Measurements from ENCODE around the gene SPTSSA.
A peak's percentile ranks its signal among the peaks of the same experiment; 100 is the strongest.

SPTSSA gene

GRCh38 chr14:34450542-34450915 lies 11.5 kb downstream of the SPTSSA start:
- peaks cover 10% of the 10 kb centered on the region for H3K4me1 ChIP-seq (ENCODE audit: insufficient read depth, poor library complexity, severe bottlenecking)
- H3K9me3 ChIP-seq (ENCODE audit: severe bottlenecking) = no peaks in the 10 kb centered on the region
- H3K27ac ChIP-seq (ENCODE audit: poor library complexity, severe bottlenecking) = no peak overlapping the region
- peak; percentile 61 for ATAC-seq (ENCODE audit: low read depth)
- DNase-seq (ENCODE audit: low spot score) = no peak
- H3K27me3 ChIP-seq (ENCODE audit: insufficient read depth, poor library complexity, severe bottlenecking) = no peaks in the 10 kb centered on the region
- H3K36me3 ChIP-seq (ENCODE audit: low read depth) = peaks cover 75% of the 10 kb centered on the region
- H3K4me3 ChIP-seq (ENCODE audit: severe bottlenecking) = no peak overlapping the region
- no peak for TF ChIP-seq CTCF (IDR thresholded peaks at IDR 0.05; ENCODE audit: poor library complexity, severe bottlenecking)

GRCh38 chr14:34449819-34450541 lies 12.1 kb downstream of the SPTSSA start:
- Histone ChIP-seq H3K27ac (ENCODE audit: poor library complexity, severe bottlenecking) (no peak overlapping the region), H3K27me3 (ENCODE audit: insufficient read depth, poor library complexity, severe bottlenecking) (no peaks in the 10 kb centered on the region), H3K36me3 (ENCODE audit: low read depth) (peaks cover 75% of the 10 kb centered on the region), H3K4me1 (ENCODE audit: insufficient read depth, poor library complexity, severe bottlenecking) (peaks cover 10% of the 10 kb centered on the region), H3K9me3 (ENCODE audit: severe bottlenecking) (no peaks in the 10 kb centered on the region), H3K4me3 (ENCODE audit: severe bottlenecking) (no peak overlapping the region)
- no peak for DNase-seq (ENCODE audit: low spot score)
- no peak for ATAC-seq (ENCODE audit: low read depth)
- TF ChIP-seq CTCF (IDR thresholded peaks at IDR 0.05; ENCODE audit: poor library complexity, severe bottlenecking) = no peak

- Histone ChIP-seq H3K9me3 (ENCODE audit: severe bottlenecking) (no peaks in the 10 kb centered on the region), H3K27me3 (ENCODE audit: insufficient read depth, poor library complexity, severe bottlenecking) (no peaks in the 10 kb centered on the region), H3K36me3 (ENCODE audit: low read depth) (peaks cover 32% of the 10 kb centered on the region), H3K27ac (ENCODE audit: poor library complexity, severe bottlenecking) (no peak overlapping the region), H3K4me3 (ENCODE audit: severe bottlenecking) (no peak overlapping the region), H3K4me1 (ENCODE audit: insufficient read depth, poor library complexity, severe bottlenecking) (peaks cover 18% of the 10 kb centered on the region)
- ATAC-seq (ENCODE audit: low read depth) (no peak), DNase-seq (ENCODE audit: low spot score) (no peak)
- TF ChIP-seq CTCF (IDR thresholded peaks at IDR 0.05; ENCODE audit: poor library complexity, severe bottlenecking) = no peak
Observed at GRCh38 chr14:34439090-34439489, 22.9 kb downstream of the SPTSSA start.

GRCh38 chr14:34438438-34438837 lies 23.6 kb downstream of the SPTSSA start:
- TF ChIP-seq CTCF (IDR thresholded peaks at IDR 0.05; ENCODE audit: poor library complexity, severe bottlenecking) = no peak
- H3K27me3 ChIP-seq (ENCODE audit: insufficient read depth, poor library complexity, severe bottlenecking) = no peaks in the 10 kb centered on the region
- no peak overlapping the region for H3K4me3 ChIP-seq (ENCODE audit: severe bottlenecking)
- no peak for ATAC-seq (ENCODE audit: low read depth)
- peaks cover 29% of the 10 kb centered on the region for H3K36me3 ChIP-seq (ENCODE audit: low read depth)
- peaks cover 20% of the 10 kb centered on the region for H3K4me1 ChIP-seq (ENCODE audit: insufficient read depth, poor library complexity, severe bottlenecking)
- H3K9me3 ChIP-seq (ENCODE audit: severe bottlenecking) = no peaks in the 10 kb centered on the region
- no peak overlapping the region for H3K27ac ChIP-seq (ENCODE audit: poor library complexity, severe bottlenecking)
- DNase-seq (ENCODE audit: low spot score) = no peak

- Histone ChIP-seq H3K4me1 (ENCODE audit: insufficient read depth, poor library complexity, severe bottlenecking) (peaks cover 22% of the 10 kb centered on the region), H3K27ac (ENCODE audit: poor library complexity, severe bottlenecking) (no peak overlapping the region), H3K27me3 (ENCODE audit: insufficient read depth, poor library complexity, severe bottlenecking) (no peaks in the 10 kb centered on the region), H3K36me3 (ENCODE audit: low read depth) (peaks cover 29% of the 10 kb centered on the region), H3K9me3 (ENCODE audit: severe bottlenecking) (no peaks in the 10 kb centered on the region), H3K4me3 (ENCODE audit: severe bottlenecking) (no peak overlapping the region)
- no peak for ATAC-seq (ENCODE audit: low read depth)
- DNase-seq (ENCODE audit: low spot score) = no peak
- TF ChIP-seq CTCF (IDR thresholded peaks at IDR 0.05; ENCODE audit: poor library complexity, severe bottlenecking) = no peak
Observed at GRCh38 chr14:34437729-34438080, 24.3 kb downstream of the SPTSSA start.

All from RWPE2 (cell line).